Lung (tissue), 12 donors: ENCODE measurements around the gene SLC9A9. TPM values are rescaled to one million over a fixed set of nuclear protein-coding genes. Genes with fewer than 3 reads are reported as not detected.

ENCODE experiments used
- ATAC-seq: fragments of 200-7000 bp; cut with Tn5 transposase; one replicate; pipeline ENCODE4 v1.9.1; 2020; ENCODE audit warnings: moderate number of reproducible peaks; ENCODE audit not compliant: insufficient read depth, low FRiP score
- DNase-seq, 3 donors: peaks; one replicate each; pipeline ENCODE4 v3.0.0-alpha.2; 2013 to 2017
- H3K27ac ChIP-seq, 2 donors: one replicate each; pipeline ENCODE4 v1.5.1; 2013; ENCODE audit warnings: mild to moderate bottlenecking in 2 of 2, moderate library complexity in 2 of 2, control low read depth in 1 of 2, inconsistent platforms in 1 of 2, low read depth in 1 of 2, low read length in 1 of 2
- H3K27me3 ChIP-seq, 3 donors: one replicate each; pipeline ENCODE4 v1.5.1; 2013; ENCODE audit warnings: low read length in 2 of 3; ENCODE audit not compliant: control insufficient read depth in 3 of 3, insufficient read depth in 3 of 3
- H3K36me3 ChIP-seq, 4 donors: one replicate each; pipeline ENCODE4 v1.5.1; 2013; ENCODE audit warnings: low read length in 4 of 4, mild to moderate bottlenecking in 1 of 4, moderate library complexity in 1 of 4; ENCODE audit not compliant: control insufficient read depth in 4 of 4, insufficient read depth in 4 of 4
- H3K4me1 ChIP-seq, 5 donors: one replicate each; pipeline ENCODE4 v1.5.1; 2013; ENCODE audit warnings: low read length in 5 of 5, mild to moderate bottlenecking in 2 of 5, moderate library complexity in 1 of 5; ENCODE audit not compliant: control insufficient read depth in 5 of 5, insufficient read depth in 5 of 5
- H3K4me3 ChIP-seq: one replicate; pipeline ENCODE4 v1.5.1; 2013; ENCODE audit warnings: mild to moderate bottlenecking, control low read depth, moderate library complexity
- H3K9ac ChIP-seq, 2 donors: one replicate each; pipeline ENCODE4 v1.5.1; 2013; ENCODE audit warnings: low read length in 2 of 2, control low read depth in 1 of 2; ENCODE audit not compliant: insufficient read depth in 1 of 2
- H3K9me3 ChIP-seq, 4 donors: one replicate each; pipeline ENCODE4 v1.5.1; 2013; ENCODE audit warnings: low read length in 3 of 4, mild to moderate bottlenecking in 1 of 4, moderate library complexity in 1 of 4; ENCODE audit not compliant: control insufficient read depth in 4 of 4, insufficient read depth in 3 of 4
- CTCF ChIP-seq: IDR thresholded peaks from 2 replicates; pipeline ENCODE4 v1.5.1; 2012; ENCODE audit warnings: mild to moderate bottlenecking; ENCODE audit errors: control extremely low read depth, extremely low read depth
- WGBS, 2 donors: extraction: QIAGEN DNeasy Blood & Tissue Kit; methylation state at CpG; one replicate each; pipeline ENCODE4 v1.1.7; 2013; 5-methylcytosine and 5-hydroxymethylcytosine counted together
- polyA plus RNA-seq, 2 donors: library from polyadenylated mRNA; stranded (reverse); fragments of 200-250 nt; gene quantifications; one replicate each; pipeline ENCODE4 v1.2.1, GENCODE V29; 2013
- total RNA-seq, 2 donors: library from RNA; depleted of rRNA in 1 of 2; stranded (reverse); fragments of >200 nt in 1 of 2; gene quantifications; one replicate each; pipeline ENCODE4 v1.2.1, GENCODE V29; 2014 to 2021
- donor health status: control.
- donor health status: control.
- donor health status: Bipolar disorder and iron deficiency.
- donor health status: healthy.
- donor health status: DM: yes; HTN: yes; CAD: no.

SLC9A9 gene
- total and polyA plus RNA-seq, 4 donors, result 2.2 to 66.3 (median 8.2) TPM

GRCh38 chr3:143514874-143515273, 333.4 kb downstream of the SLC9A9 start:
- ATAC-seq (no peak), DNase-seq (no peak)
- H3K27ac ChIP-seq, result no peak overlapping the region
- peaks cover 0 to 6% (median 0%) of the 10 kb centered on the region in 5 donors for H3K4me1 ChIP-seq
- H3K9me3 ChIP-seq, result no peaks in the 10 kb centered on the region
- no peaks in the 10 kb centered on the region for H3K36me3 ChIP-seq
- WGBS, 2 donors, result 77 to 78% methylated on average over 2 of the region's 2 CpGs
- H3K4me3 ChIP-seq, result no peak overlapping the region
- no peak for TF ChIP-seq CTCF
- no peak overlapping the region for H3K9ac ChIP-seq
- no peaks in the 10 kb centered on the region for H3K27me3 ChIP-seq

- Histone ChIP-seq H3K27ac (no peak overlapping the region), H3K36me3 (no peaks in the 10 kb centered on the region), H3K9ac (no peak overlapping the region), H3K27me3 (no peaks in the 10 kb centered on the region), H3K4me1 (peaks cover 0 to 6% (median 0%) of the 10 kb centered on the region in 5 donors), H3K4me3 (no peak overlapping the region), H3K9me3 (no peaks in the 10 kb centered on the region)
- DNase-seq (no peak), ATAC-seq (no peak)
- no peak for TF ChIP-seq CTCF
- 86 to 92% methylated on average over 1 of the region's 1 CpG for WGBS, 2 donors
Observed at GRCh38 chr3:143514109-143514508, 334.2 kb downstream of the SLC9A9 start.

GRCh38 chr3:143511174-143511879, 336.9 kb downstream of the SLC9A9 start:
- no peaks in the 10 kb centered on the region for H3K36me3 ChIP-seq
- TF ChIP-seq CTCF, result no peak
- DNase-seq (no peak), ATAC-seq (no peak)
- peaks cover 0 to 7% (median 2%) of the 10 kb centered on the region in 5 donors for H3K4me1 ChIP-seq
- H3K27me3 ChIP-seq, result no peaks in the 10 kb centered on the region
- no peak overlapping the region for H3K4me3 ChIP-seq
- no peak overlapping the region for H3K27ac ChIP-seq
- 76 to 81% methylated on average over 5 of the region's 5 CpGs for WGBS, 2 donors
- no peak overlapping the region for H3K9ac ChIP-seq
- no peaks in the 10 kb centered on the region for H3K9me3 ChIP-seq

- ATAC-seq (no peak), DNase-seq (no peak)
- no peaks in the 10 kb centered on the region for H3K9me3 ChIP-seq
- TF ChIP-seq CTCF, result no peak
- no peaks in the 10 kb centered on the region for H3K36me3 ChIP-seq
- no peak overlapping the region for H3K4me3 ChIP-seq
- no peaks in the 10 kb centered on the region for H3K27me3 ChIP-seq
- H3K27ac ChIP-seq, result no peak overlapping the region
- WGBS, 2 donors, result 94 to 99% methylated on average over 1 of the region's 1 CpG
- H3K9ac ChIP-seq, result no peak overlapping the region
- H3K4me1 ChIP-seq, result peaks cover 0 to 14% (median 6%) of the 10 kb centered on the region in 5 donors
Observed at GRCh38 chr3:143510601-143511000, 337.7 kb downstream of the SLC9A9 start.
